HT1080 (cell line): ENCODE measurements around the gene RPTOR. TPM values are rescaled to one million over a fixed set of nuclear protein-coding genes. Genes with fewer than 3 reads are reported as not detected.

Experiments
- DNase-seq: peaks from one replicate; pipeline ENCODE4 v3.0.0-alpha.2; 2015; ENCODE audit warnings: low read depth
- total RNA-seq: library from RNA; depleted of rRNA; stranded (reverse); fragments of >200 nt; shearing (Covaris generic); gene quantifications from 2 replicates; pipeline ENCODE4 v1.2.3, GENCODE V29; 2014

Gene RPTOR
- total RNA-seq, 1 experiment from 2014 or later, result 18.5 TPM

DNA sequence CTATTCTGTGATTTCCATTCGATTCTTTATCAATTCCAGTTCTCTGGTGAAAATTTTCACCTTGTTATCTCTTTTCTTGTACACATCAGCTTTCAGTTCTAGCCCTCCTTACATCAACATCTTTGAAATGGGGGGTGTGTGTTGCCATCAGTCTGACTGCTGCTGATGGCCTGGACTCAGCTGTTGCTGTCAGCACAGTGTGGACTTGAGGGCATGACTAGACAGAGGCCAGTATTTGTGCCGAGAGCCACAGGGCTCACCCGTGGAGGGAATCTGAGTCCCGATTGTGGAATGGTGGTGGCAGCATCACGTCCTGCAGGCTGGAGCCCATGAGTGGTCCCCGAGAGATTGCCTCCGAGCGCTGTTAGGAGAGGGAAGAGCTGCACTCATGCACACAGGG, 114.2 kb downstream of the RPTOR start:
- DNase-seq, result no peak

DNA sequence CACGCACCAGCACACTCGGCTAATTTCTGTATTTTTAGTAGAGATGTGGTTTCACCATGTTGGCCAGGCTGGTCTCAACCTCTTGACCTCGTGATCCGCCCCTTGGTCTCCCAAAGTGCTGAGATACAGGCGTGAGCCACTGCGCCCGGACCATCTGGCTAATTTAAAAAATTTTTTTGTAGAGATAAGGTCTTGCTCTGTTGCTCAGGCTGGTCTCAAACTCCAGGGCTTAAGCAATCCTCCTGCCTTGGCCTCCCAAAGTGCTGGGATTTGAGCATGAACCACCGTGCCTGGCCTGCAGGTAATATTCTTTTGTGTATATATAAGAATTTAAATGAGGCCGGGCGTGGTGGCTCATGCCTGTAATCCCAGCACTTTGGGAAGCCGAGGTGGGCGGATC, 115.0 kb downstream of the RPTOR start:
- DNase-seq, result no peak

DNA sequence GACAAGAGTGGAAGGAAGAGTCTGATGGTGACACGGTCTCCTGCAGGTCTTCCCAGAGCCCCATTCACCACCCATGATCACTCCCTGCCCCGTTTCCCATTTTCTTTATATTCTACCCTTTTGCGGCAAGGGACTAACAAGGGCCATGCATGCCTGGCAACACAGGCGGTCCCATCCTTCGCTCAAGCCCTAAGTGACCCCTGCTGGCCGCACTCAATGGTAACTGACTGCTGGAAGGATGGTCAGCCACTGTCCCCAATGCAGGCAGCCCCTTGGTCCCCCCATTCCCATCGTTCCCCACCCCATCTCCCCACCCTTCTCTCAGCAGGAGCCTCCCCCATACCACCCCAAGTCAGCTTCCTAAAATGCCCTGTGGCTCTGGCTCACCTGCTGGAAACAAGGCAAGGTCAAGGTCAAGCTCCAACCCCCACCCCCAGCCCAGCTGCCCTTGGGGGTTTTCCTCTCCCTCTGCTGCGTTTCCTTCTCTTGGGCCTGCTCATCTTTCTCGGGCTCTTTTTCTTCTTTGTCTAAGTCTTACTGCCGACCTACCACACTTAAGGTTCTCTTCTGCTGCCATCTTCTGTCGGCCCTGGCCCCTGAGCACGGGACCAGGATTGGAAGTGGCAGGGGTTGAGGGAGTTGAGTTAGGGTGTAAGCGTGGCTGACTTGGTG, 116.0 kb downstream of the RPTOR start:
- DNase-seq, result no peak

DNA sequence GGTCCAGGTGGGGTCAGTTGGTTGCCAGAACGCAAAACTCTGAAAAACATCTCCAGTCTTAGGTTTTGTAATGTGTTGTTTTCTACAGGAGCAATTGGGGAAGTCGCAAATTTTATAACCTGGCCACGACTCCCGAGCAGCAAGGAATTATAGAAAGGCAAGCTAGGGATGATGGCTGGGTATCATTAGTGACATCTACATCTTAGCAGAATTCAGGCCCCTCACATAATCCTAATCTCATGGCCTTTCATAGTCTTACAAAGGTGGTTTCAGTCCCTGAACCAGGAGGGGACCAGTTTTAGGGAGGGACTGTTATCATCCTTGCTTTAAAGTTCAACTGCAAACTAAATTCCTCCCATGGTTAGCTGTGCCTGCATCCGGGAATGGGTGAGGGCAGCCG, 117.9 kb downstream of the RPTOR start:
- DNase-seq, result no peak

DNA sequence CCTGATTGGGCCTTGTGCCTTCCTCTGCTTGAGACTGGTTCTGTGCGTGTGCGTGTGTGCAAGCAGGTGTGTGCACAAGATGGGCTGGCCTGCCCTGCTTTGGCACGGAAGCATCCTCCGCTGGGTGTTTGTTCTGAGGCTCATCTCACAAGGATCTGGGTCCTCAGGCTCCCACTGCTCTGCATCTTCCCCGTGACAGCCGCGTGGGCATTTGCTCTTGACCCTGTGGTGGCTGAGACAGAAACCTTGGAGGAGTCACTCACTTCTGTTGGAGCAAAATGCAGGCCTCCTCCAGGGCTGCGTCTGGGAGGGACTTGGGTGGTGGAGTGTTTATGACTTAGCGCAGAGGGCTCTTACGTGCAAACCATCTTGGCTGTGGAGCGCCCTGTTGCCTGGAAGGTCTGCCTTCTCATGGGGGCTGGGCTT, 119.2 kb downstream of the RPTOR start:
- no peak for DNase-seq

DNA sequence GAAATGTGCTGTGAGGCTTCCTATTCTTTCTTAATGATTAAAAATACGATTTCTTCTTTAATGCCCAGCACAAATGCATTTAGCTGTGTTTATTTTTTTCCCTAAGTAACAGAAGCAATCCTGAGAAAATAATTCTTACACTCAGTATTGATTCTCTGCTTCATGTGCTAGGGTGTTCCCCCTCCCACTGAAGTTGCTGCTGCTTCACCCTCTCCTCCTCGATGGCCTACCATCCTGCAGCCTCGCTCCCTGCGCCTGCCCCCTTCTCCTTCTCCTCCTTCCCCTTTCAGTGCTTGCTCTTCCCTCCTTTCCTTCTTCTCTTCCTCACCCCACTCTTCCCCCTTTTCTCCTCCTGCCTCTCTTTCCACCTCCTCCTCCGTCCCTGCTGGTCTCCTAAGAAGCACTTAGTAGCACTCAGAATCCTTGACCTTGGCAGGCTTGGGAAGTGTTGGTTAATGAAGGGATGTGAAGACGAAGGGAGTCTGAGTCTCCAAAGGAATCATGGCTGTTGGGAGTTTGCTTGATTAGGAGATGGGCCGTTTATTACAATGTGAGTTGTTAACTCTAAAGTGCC, 119.7 kb downstream of the RPTOR start:
- DNase-seq, result no peak

DNA sequence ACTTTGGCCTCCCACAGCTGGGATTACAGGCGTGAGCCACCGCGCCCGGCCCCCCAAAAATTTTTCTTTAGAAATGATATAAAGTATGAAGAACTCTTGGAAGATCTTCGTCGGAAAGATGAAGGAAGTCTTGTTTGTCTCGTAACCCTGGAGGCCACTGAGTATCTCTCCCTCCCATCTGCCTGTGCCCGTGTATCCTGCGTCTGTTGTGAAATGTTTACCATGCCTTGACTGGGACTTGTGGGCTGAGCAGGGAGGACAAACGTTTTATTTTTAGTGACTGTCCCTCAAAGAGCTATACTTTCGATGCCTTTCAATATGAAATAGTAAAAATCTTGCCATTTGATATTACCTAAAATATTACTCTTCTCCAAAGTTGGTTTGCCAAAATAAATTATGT, 121.2 kb downstream of the RPTOR start:
- no peak for DNase-seq

DNA sequence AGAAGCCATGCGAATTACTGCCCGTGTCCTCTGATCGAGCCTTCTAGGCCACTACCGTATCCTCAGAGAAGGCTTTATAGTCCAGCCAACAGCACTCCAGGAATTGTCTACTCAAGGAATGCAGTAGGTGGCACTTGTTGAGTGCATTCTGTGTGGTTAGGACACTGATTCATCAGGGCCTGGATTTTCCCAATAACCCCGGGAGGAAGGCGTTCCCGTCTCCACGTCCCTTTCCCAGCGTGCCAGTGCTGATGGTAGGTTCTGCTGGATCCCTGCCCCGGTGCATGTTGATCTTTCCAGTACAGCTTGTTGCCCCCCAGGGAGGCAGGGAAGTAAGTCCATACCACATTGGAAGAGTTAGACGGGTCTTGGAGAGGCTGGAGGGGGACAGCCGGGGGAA, 122.2 kb downstream of the RPTOR start:
- no peak for DNase-seq

DNA sequence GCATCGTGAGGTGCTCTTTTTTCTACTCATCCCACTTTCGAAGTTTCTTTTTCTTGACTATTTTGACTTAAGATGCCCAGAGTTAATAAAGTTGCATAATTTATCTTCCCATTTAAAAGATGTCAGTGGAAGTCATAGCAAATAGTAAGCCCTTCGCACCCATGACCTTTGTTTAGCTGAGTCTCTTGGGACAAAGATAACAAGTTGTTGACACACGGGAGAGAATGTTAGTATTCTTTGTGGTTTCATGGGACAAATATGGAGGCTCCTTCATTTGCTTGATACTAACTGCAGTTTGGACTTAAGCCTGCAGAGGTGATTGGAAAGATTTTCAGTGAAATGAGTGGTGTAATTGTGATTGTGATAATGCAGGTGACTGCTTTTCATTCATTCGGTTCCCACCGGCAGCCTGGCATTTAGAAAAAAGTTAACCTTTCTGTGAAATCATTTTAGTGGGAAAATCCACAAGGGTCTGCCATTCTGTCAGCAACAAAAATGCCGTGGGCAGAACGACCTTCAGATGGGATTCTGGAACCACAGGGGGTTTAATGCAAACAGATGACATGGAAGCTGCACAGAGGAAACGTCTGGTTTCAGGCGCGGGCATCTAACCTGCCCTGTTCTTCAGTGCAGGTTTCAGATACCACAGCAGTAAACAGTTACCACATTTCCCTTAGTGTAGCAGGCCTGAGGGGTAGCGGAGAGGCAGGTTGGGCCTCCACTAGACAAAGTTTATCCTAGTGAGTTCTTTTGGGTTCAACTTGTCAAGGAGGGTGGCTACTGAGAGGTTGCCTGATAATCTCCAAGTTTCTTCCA, 123.0 kb downstream of the RPTOR start:
- DNase-seq, result no peak

DNA sequence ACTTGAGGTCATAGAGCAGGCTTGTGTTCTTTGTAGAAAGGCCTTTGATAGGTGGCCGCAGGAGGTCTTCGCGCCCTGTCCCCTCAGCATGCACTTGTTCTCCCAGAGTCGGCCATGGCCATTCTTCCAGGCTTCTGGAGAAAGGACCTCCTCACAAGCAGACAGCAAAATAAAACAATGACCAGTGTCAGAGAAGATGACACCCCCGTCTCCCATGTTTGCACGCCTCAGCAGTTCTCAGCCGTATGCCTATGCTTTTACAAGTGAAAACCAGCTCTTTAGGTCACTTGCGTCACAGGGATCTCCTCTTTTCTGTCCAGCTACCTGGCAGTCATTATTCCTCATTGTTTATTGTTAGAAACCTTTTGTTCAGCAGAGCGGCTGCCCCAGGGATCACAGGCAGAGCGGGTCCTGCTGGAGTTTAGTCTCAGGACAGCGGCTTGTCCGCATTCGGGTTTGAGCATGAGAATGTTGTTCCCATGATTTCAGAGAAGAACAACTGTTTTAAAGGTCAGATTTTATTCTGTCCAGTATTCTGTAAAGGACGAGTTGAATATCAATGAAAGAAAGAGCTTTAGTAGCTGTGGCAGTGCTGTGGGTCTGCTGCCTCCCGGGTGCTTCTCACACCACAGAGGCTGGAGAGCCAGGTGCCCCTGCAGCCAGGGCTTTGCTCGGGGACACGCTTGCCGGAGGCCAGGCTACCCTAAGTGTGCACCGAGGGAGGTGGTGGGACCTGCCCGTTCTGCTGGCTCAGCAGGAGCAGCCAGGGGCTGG, 123.9 kb downstream of the RPTOR start:
- DNase-seq, result no peak

DNA sequence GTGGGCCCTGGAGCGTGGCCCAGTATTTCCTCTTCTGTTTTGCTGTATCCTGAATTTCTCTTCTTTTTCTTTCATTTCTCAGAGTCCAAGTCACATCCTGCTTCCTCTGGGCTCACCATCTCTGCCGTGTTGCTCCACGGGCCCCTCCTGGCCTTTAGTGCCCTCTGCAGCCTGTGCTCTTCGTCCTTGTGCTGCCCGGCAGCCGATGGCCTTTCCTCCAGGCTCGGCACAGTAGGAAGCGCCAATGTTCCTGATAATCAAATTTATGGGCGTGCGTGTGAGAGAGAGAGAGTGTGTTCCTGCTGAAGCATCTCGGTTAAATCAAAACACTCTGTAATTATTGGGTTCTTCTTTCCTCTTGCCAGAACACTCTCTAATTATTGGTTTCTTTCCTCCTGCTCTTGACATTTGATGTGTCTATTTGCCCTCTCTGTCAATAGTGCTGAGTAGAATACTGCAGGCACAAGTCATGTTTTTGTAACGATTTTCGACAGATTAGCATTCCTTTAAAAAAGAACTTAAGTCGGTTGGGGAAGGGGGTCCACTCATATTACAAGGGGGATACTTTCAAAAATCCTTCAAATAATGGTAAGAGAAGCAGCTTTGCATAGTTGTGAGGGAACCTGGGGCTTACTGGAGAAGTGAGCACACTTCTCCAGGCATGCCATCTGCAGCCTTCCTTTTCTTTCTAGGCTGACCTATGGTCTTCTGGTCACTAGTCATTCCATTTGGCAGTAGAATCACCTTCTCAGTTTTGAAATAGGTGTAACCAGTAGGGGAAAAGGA, 126.6 kb downstream of the RPTOR start:
- no peak for DNase-seq

DNA sequence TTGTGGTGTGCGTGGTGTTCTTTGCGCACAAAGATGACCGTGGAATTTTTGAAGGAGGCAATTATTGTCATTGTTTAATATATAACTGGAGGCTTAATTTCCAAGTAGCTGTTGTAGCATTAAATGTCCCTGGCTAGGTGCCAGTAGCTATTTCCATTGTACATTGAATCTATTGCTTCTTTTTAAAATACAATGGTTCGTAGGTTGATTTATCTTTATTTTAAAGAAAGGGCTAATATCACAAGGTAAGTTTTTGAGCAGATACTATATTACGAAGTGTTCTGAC, 127.1 kb downstream of the RPTOR start:
- no peak for DNase-seq

DNA sequence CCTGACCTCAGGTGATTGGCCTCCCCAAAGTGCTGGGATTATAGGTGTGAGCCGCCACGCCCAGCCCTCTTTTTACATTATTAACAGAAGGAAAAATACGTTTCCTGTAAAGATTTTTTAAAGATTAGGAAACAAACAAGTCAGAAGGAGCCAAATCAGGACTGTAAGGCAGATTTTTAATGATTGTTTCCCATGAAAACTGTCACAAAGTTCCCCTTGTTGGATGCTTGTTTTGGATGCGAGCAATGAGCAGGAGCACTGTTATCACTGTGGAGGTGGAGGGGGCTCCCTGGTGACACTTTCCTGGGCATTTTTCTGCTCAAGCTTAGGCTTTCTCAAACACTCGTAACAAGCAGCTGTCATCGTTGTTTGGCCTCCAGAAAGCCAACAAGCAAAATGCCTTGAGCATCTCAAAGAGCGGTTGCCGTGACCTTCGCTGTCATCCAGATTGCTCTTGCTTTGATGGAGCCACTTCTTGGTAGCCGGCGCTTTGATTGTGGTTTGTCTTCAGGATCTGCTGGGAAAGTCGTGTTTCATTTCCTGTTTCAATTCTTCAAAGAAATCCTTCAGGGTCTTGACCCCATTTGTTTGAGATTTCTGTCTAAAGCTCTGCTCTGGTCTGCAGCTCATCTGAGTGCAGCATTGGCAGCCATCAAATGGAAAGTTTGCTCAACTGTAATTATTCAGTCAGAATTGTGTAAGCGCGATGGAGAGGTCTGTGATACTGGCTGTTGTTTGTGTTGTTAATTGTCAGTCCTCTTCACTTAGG, 128.7 kb downstream of the RPTOR start:
- DNase-seq, result peak; percentile 36

DNA sequence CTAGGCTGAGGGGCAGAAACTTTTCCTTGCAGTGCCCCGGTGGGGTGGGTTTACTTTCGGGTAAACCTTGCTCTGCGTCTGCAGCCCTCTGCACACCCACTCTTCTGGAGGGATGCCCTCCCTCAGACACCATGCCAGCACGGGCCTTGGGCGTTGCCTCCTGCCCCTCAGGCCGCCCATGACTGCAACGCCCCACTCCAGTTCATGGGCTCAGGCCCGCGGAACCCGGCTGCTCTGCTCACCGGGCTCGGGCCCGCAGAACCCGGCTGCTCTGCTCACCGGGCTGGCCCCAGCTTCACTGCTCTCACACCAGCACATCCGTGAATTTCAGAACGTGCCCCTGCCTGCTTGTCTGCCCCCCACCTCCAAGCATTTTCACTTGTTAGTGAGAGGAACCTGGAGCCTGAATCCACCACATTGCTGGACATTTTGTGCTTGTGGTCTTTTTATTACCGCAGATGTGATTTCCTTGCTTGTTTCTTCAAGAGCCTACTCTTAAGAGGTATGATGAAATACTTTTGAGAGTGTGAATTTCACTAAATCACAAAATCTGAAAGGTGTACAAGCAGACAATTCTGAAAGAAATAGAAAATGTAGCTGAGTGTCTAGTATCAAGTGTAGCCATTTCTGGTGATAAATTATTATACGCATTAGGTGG, 130.9 kb downstream of the RPTOR start:
- no peak for DNase-seq

DNA sequence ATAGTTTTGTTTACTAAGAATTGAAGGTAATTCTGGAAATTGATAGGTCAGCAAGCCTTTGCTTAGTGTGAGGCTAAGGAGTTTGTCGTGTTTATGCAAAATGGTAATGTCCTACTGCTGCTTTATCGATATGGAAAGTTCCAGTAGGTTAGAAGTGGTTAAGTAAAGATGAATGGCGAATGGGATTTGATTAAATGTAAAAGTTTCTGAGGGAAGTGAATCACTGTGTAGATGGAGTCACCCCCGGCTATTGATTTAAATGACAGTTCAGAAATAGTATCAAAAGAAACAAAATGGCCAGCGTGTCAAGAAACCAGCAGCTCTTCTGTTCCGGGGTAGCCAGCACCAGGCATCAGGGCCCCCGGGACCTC, 131.4 kb downstream of the RPTOR start:
- DNase-seq, result no peak

DNA sequence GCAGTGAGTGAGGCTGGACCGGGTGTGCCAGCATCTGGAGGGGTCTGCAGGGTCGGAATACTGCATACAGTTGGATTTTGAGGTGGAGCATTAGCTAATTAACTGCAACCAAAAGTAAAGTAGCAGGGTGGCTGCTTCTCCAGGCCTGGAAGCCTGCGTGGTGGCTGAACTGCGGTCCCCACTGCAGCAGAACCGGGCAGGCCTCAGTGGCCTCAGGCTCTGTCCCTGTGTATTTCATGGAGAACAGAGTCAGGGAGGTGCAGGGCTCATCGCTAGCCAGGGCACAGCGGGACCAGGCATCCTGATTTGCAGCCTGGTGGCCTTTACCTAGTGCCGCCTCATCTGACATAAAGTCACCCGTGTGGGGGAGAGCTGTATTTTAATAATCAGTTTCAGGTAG, 131.9 kb downstream of the RPTOR start:
- DNase-seq, result no peak

DNA sequence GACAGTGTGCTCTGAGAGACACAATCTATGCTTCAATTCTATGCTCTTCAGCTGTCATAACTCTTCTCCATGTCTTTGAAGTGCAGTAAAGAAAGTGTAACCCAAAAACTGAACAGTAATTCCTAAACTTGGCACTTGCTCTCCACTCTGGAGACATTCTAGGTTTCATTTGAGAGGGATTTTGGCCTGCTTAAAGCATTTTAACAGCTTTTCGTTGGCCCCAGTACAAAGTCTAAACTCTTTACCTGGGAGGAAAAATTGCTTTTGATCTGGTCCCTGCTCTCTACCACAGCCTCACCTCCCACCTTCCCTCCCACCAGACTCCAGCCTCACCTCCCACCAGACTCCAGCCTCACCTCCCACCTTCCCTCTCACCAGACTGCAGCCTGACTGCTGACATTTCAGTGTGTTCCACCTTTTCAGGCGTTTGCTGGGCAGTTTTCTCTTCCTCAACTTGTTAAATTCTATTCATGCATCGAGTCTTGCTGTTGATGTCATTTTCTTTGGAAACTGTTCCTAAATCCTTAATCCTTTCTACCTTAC, 132.6 kb downstream of the RPTOR start:
- no peak for DNase-seq

DNA sequence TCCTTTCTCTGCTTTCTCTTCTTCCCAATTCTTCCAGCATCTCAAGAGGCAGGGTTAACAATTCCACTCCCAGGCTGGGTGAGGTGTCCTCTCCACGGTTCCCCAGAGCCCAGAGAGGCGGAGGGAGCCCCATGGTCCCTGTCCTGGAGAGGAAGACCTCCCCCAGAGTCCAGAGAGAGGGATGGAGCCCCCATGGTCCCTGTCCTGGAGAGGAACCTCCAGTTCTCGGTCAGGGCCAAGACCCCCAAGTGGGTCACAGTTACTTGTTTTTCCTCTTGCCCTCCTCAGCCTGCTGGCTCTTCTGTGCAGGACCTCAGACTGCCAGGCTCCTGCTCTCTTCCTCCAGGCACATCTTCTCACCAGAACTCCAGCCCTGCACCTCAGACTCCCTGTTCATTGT, 135.2 kb downstream of the RPTOR start:
- DNase-seq, result no peak

DNA sequence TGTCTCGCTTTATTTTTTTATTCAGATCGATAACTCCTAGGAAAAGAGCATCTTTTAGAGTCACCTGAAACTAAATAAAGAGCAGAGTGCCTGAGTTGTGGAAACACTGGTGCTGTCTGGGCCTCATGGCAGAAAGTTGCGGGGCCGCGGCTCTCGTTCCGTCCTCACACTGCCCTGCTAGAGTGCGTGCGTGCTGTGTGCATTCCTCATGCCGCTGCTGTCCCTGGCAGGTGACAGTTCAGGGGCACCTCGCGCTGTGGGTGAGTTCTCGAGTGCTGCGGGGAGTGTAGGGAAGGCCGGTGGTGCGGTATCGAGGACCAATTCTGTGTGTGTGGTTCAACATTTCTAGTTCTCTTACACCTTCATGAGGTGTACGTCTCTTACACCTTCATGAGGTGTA, 136.6 kb downstream of the RPTOR start:
- DNase-seq, result no peak

DNA sequence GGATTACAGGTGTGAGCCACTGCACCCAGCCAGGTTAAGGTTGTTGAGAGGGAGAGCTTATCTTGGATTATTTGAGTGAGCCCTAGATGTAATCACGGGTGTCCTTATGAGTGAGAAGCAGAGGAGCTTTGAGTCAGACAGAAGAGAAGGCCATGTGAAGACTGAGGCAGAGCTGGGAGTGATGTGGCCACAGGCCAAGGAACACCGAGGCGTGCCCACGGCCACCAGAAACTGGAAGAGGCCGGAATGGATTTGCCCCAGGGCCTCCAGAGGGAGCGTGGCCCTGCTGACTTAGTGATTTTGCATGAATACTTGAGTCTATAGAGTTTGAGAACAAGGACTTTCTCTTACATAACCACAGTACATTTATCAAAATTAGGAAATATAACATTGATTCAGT, 137.7 kb downstream of the RPTOR start:
- no peak for DNase-seq
